ENCODE results near the gene CRHR2.

CRHR2 gene

GRCh38 chr7:30706316-30706715 lies 24.1 kb upstream of the CRHR2 start:
- no peak for DNase-seq (ENCODE audit: low read depth, low spot score)
- Histone ChIP-seq H3K4me3 (ENCODE audit: insufficient read length, low read depth) (no peak overlapping the region), H3K9me3 (ENCODE audit: insufficient read depth, low read length) (no peaks in the 10 kb centered on the region), H3K36me3 (ENCODE audit: insufficient read depth, insufficient read length, low read length) (no peaks in the 10 kb centered on the region), H3K27me3 (ENCODE audit: insufficient read depth, insufficient read length) (no peaks in the 10 kb centered on the region), H3K9ac (ENCODE audit: insufficient read length, low read depth) (no peak overlapping the region), H3K4me1 (ENCODE audit: insufficient read depth, insufficient read length) (peaks cover 9% of the 10 kb centered on the region)
- no peak for TF ChIP-seq SUZ12 (IDR thresholded peaks at IDR 0.05; ENCODE audit: extremely low read depth, insufficient read depth, insufficient read length)
- TF ChIP-seq YY1 (IDR thresholded peaks at IDR 0.05; ENCODE audit: insufficient read depth, insufficient read length): no peak
- no peak for TF ChIP-seq ZNF274 (IDR thresholded peaks at IDR 0.05; ENCODE audit: low read depth, low read length)

GRCh38 chr7:30705596-30705995 lies 23.3 kb upstream of the CRHR2 start:
- H3K4me3 ChIP-seq (ENCODE audit: insufficient read length, low read depth): no peak overlapping the region
- H3K4me1 ChIP-seq (ENCODE audit: insufficient read depth, insufficient read length): peaks cover 9% of the 10 kb centered on the region
- no peak for DNase-seq (ENCODE audit: low read depth, low spot score)
- TF ChIP-seq SUZ12 (IDR thresholded peaks at IDR 0.05; ENCODE audit: extremely low read depth, insufficient read depth, insufficient read length): no peak
- TF ChIP-seq YY1 (IDR thresholded peaks at IDR 0.05; ENCODE audit: insufficient read depth, insufficient read length): no peak
- no peak overlapping the region for H3K9ac ChIP-seq (ENCODE audit: insufficient read length, low read depth)
- no peaks in the 10 kb centered on the region for H3K36me3 ChIP-seq (ENCODE audit: insufficient read depth, insufficient read length, low read length)
- H3K27me3 ChIP-seq (ENCODE audit: insufficient read depth, insufficient read length): no peaks in the 10 kb centered on the region
- H3K9me3 ChIP-seq (ENCODE audit: insufficient read depth, low read length): no peaks in the 10 kb centered on the region

- H3K4me3 ChIP-seq (ENCODE audit: insufficient read length, low read depth): no peak overlapping the region
- TF ChIP-seq ZNF274 (IDR thresholded peaks at IDR 0.05; ENCODE audit: low read depth, low read length) (no peak), SUZ12 (IDR thresholded peaks at IDR 0.05; ENCODE audit: extremely low read depth, insufficient read depth, insufficient read length) (no peak), YY1 (IDR thresholded peaks at IDR 0.05; ENCODE audit: insufficient read depth, insufficient read length) (no peak)
- no peaks in the 10 kb centered on the region for H3K27me3 ChIP-seq (ENCODE audit: insufficient read depth, insufficient read length)
- no peak overlapping the region for H3K9ac ChIP-seq (ENCODE audit: insufficient read length, low read depth)
- H3K4me1 ChIP-seq (ENCODE audit: insufficient read depth, insufficient read length): peaks cover 9% of the 10 kb centered on the region
- DNase-seq (ENCODE audit: low read depth, low spot score): no peak
- no peaks in the 10 kb centered on the region for H3K36me3 ChIP-seq (ENCODE audit: insufficient read depth, insufficient read length, low read length)
- H3K9me3 ChIP-seq (ENCODE audit: insufficient read depth, low read length): no peaks in the 10 kb centered on the region
Measured at GRCh38 chr7:30705008-30705407, 22.8 kb upstream of the CRHR2 start.

DNA sequence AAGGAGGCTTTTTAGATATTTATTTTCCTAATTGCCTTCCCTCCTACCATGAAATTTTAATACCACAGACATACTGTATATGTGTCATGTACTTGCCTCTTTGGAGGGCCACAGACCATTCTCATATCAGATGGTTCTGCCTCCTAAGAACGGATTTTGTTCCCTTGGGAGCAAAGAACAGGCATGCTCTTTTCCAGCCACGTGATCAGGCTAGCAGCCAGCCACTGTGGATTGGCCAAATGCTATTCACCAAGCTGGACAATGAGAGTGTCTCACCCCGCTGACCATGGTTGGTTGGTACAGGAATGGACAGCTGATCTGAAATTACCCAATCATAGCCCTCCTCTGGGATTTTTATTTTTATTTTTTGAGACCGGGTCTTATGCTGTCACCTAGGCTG lies 21.5 kb upstream of the CRHR2 start:
- H3K9ac ChIP-seq (ENCODE audit: insufficient read length, low read depth): no peak overlapping the region
- peaks cover 9% of the 10 kb centered on the region for H3K4me1 ChIP-seq (ENCODE audit: insufficient read depth, insufficient read length)
- DNase-seq (ENCODE audit: low read depth, low spot score): no peak
- H3K4me3 ChIP-seq (ENCODE audit: insufficient read length, low read depth): no peak overlapping the region
- TF ChIP-seq ZNF274 (IDR thresholded peaks at IDR 0.05; ENCODE audit: low read depth, low read length): no peak
- TF ChIP-seq YY1 (IDR thresholded peaks at IDR 0.05; ENCODE audit: insufficient read depth, insufficient read length): no peak
- no peak for TF ChIP-seq SUZ12 (IDR thresholded peaks at IDR 0.05; ENCODE audit: extremely low read depth, insufficient read depth, insufficient read length)
- no peaks in the 10 kb centered on the region for H3K27me3 ChIP-seq (ENCODE audit: insufficient read depth, insufficient read length)
- H3K9me3 ChIP-seq (ENCODE audit: insufficient read depth, low read length): no peaks in the 10 kb centered on the region
- H3K36me3 ChIP-seq (ENCODE audit: insufficient read depth, insufficient read length, low read length): no peaks in the 10 kb centered on the region

GRCh38 chr7:30702200-30702599 lies 19.9 kb upstream of the CRHR2 start:
- no peak overlapping the region for H3K9ac ChIP-seq (ENCODE audit: insufficient read length, low read depth)
- H3K4me1 ChIP-seq (ENCODE audit: insufficient read depth, insufficient read length): peaks cover 10% of the 10 kb centered on the region
- H3K9me3 ChIP-seq (ENCODE audit: insufficient read depth, low read length): no peaks in the 10 kb centered on the region
- TF ChIP-seq ZNF274 (IDR thresholded peaks at IDR 0.05; ENCODE audit: low read depth, low read length): no peak
- TF ChIP-seq SUZ12 (IDR thresholded peaks at IDR 0.05; ENCODE audit: extremely low read depth, insufficient read depth, insufficient read length): no peak
- no peak for TF ChIP-seq YY1 (IDR thresholded peaks at IDR 0.05; ENCODE audit: insufficient read depth, insufficient read length)
- H3K36me3 ChIP-seq (ENCODE audit: insufficient read depth, insufficient read length, low read length): no peaks in the 10 kb centered on the region
- DNase-seq (ENCODE audit: low read depth, low spot score): no peak
- no peak overlapping the region for H3K4me3 ChIP-seq (ENCODE audit: insufficient read length, low read depth)
- no peaks in the 10 kb centered on the region for H3K27me3 ChIP-seq (ENCODE audit: insufficient read depth, insufficient read length)

- Histone ChIP-seq H3K36me3 (ENCODE audit: insufficient read depth, insufficient read length, low read length) (no peaks in the 10 kb centered on the region), H3K9me3 (ENCODE audit: insufficient read depth, low read length) (no peaks in the 10 kb centered on the region), H3K4me1 (ENCODE audit: insufficient read depth, insufficient read length) (peaks cover 11% of the 10 kb centered on the region), H3K9ac (ENCODE audit: insufficient read length, low read depth) (no peak overlapping the region), H3K4me3 (ENCODE audit: insufficient read length, low read depth) (no peak overlapping the region), H3K27me3 (ENCODE audit: insufficient read depth, insufficient read length) (no peaks in the 10 kb centered on the region)
- no peak for TF ChIP-seq YY1 (IDR thresholded peaks at IDR 0.05; ENCODE audit: insufficient read depth, insufficient read length)
- no peak for TF ChIP-seq ZNF274 (IDR thresholded peaks at IDR 0.05; ENCODE audit: low read depth, low read length)
- no peak for TF ChIP-seq SUZ12 (IDR thresholded peaks at IDR 0.05; ENCODE audit: extremely low read depth, insufficient read depth, insufficient read length)
- no peak for DNase-seq (ENCODE audit: low read depth, low spot score)
Measured at GRCh38 chr7:30700941-30701340, 18.7 kb upstream of the CRHR2 start.

DNA sequence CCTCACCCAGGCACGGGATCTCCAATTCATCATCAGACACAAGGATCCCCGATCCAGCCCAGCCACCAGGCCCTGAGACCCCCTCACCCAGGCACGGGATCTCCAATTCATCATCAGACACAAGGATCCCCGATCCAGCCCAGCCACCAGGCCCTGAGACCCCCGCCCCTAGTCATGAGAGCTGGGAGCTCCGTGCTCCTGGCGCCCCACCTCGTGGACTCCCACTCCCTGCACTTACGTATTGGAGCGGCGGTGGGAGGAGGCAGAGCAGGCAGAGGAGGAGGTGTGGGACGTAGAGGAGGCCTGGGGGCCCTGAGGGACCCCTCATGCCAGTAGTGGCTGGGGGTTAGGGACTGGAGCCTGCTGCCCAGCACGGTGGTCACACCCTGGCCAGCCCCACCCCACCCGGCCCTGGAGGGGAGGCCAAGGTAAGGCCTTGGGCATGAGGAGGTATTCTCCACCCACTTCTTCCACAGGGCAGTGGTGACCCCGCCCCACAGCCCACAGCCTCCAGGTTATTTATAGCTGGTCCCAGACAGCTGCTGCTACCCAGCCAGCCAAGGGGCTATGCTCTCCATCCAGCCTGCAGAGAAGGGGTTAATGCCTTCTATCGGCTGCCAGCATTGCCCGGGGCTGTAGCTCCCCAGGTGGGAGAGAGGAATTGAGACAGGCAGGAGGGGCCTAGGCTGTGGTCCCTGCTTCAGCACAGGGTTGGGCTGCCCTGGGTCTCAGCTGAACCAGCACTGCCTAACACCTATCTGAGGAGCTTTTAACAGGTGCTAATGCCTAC lies 17.6 kb upstream of the CRHR2 start:
- Histone ChIP-seq H3K9me3 (ENCODE audit: insufficient read depth, low read length) (no peaks in the 10 kb centered on the region), H3K4me3 (ENCODE audit: insufficient read length, low read depth) (no peak overlapping the region)
- TF ChIP-seq SUZ12 (IDR thresholded peaks at IDR 0.05; ENCODE audit: extremely low read depth, insufficient read depth, insufficient read length) (no peak), YY1 (IDR thresholded peaks at IDR 0.05; ENCODE audit: insufficient read depth, insufficient read length) (no peak), ZNF274 (IDR thresholded peaks at IDR 0.05; ENCODE audit: low read depth, low read length) (no peak)

More for the DNA sequence above, 17.6 kb upstream of the CRHR2 start:
- Histone ChIP-seq H3K9ac (ENCODE audit: insufficient read length, low read depth) (no peak overlapping the region), H3K4me1 (ENCODE audit: insufficient read depth, insufficient read length) (peaks cover 16% of the 10 kb centered on the region), H3K27me3 (ENCODE audit: insufficient read depth, insufficient read length) (no peaks in the 10 kb centered on the region), H3K36me3 (ENCODE audit: insufficient read depth, insufficient read length, low read length) (no peaks in the 10 kb centered on the region)
- no peak for DNase-seq (ENCODE audit: low read depth, low spot score)
